HG03025 (cell line): Measurements from ENCODE around the gene ACTA1.
A peak's percentile ranks its signal among the peaks of the same experiment; 100 is the strongest.
"Not testable (repeated sequence)": the region's sequence is repeated elsewhere in the genome, so short reads cannot be mapped to it uniquely, and the experiment has no call there.

Experiments used
- ATAC-seq: cut with Tn5 transposase; IDR thresholded peaks from one replicate; pipeline ENCODE4 v1.9.1; 2021; ENCODE audit warnings: mild to moderate bottlenecking, moderate library complexity; ENCODE audit not compliant: unreplicated experiment, low FRiP score

Gene ACTA1

GRCh38 chr1:229445828-229446227 is 11.9 kb upstream of the ACTA1 start:
- ATAC-seq: no peak

- ATAC-seq: peak; percentile 94
Observed at GRCh38 chr1:229440851-229441537, 7.1 kb upstream of the ACTA1 start.

- ATAC-seq: no peak
Observed at GRCh38 chr1:229438021-229438420, 4.1 kb upstream of the ACTA1 start.

- no peak for ATAC-seq
Observed at GRCh38 chr1:229437443-229437842, 3.5 kb upstream of the ACTA1 start.

- no peak for ATAC-seq
Observed at GRCh38 chr1:229436201-229436600, 2.3 kb upstream of the ACTA1 start.

- no peak for ATAC-seq
Observed at GRCh38 chr1:229434641-229435051, 752 bp upstream of the ACTA1 start.

- ATAC-seq: no peak
Observed at GRCh38 chr1:229433364-229434004, 410 bp downstream of the ACTA1 start.

GRCh38 chr1:229432905-229433304 is 989 bp downstream of the ACTA1 start:
- no peak for ATAC-seq

GRCh38 chr1:229432116-229432461 is 1.8 kb downstream of the ACTA1 start:
- ATAC-seq: no peak

GRCh38 chr1:229431284-229432115 is 2.4 kb downstream of the ACTA1 start:
- no peak for ATAC-seq

GRCh38 chr1:229430761-229431283 is 3.1 kb downstream of the ACTA1 start:
- ATAC-seq: no peak

- no peak for ATAC-seq
Observed at GRCh38 chr1:229428256-229428655, 5.6 kb downstream of the ACTA1 start.

GRCh38 chr1:229427572-229427971 is 6.3 kb downstream of the ACTA1 start:
- ATAC-seq: no peak

GRCh38 chr1:229425564-229426159 is 8.2 kb downstream of the ACTA1 start:
- no peak for ATAC-seq

- ATAC-seq: no peak
Observed at GRCh38 chr1:229420765-229421164, 13.1 kb downstream of the ACTA1 start.

- no peak for ATAC-seq
Observed at GRCh38 chr1:229420224-229420623, 13.7 kb downstream of the ACTA1 start.

GRCh38 chr1:229418586-229418985 is 15.3 kb downstream of the ACTA1 start:
- not testable (repeated sequence) for ATAC-seq

GRCh38 chr1:229412810-229413209 is 21.1 kb downstream of the ACTA1 start:
- not testable (repeated sequence) for ATAC-seq

GRCh38 chr1:229412056-229412455 is 21.8 kb downstream of the ACTA1 start:
- no peak for ATAC-seq

GRCh38 chr1:229411434-229412055 is 22.3 kb downstream of the ACTA1 start:
- ATAC-seq: no peak
